ENCODE data around the gene ATP10D.

ATP10D gene

GRCh38 chr4:47597696-47598095 is 112.6 kb downstream of the ATP10D start:
- DNase-seq = no peak
- no peak for ATAC-seq (replicated peaks)
- no peaks in the 10 kb centered on the region for H3K27me3 Mint-ChIP-seq
- no peaks in the 10 kb centered on the region for H3K36me3 Mint-ChIP-seq (ENCODE audit: insufficient read depth)
- no peaks in the 10 kb centered on the region for H3K9me3 Mint-ChIP-seq
- no peak overlapping the region for H3K27ac Mint-ChIP-seq
- H3K4me3 Mint-ChIP-seq = no peak overlapping the region
- H3K4me1 Mint-ChIP-seq (ENCODE audit: low read depth in 2 of 2) = no peaks in the 10 kb centered on the region

GRCh38 chr4:47598320-47598719 is 113.2 kb downstream of the ATP10D start:
- Mint-ChIP-seq H3K27me3 (no peaks in the 10 kb centered on the region), H3K9me3 (no peaks in the 10 kb centered on the region), H3K4me1 (ENCODE audit: low read depth in 2 of 2) (no peaks in the 10 kb centered on the region), H3K27ac (no peak overlapping the region), H3K36me3 (ENCODE audit: insufficient read depth) (no peaks in the 10 kb centered on the region), H3K4me3 (no peak overlapping the region)
- no peak for ATAC-seq (replicated peaks)
- no peak for DNase-seq

- no peaks in the 10 kb centered on the region for H3K36me3 Mint-ChIP-seq (ENCODE audit: insufficient read depth)
- H3K27me3 Mint-ChIP-seq = no peaks in the 10 kb centered on the region
- no peak overlapping the region for H3K27ac Mint-ChIP-seq
- DNase-seq = no peak
- no peak overlapping the region for H3K4me3 Mint-ChIP-seq
- no peaks in the 10 kb centered on the region for H3K4me1 Mint-ChIP-seq (ENCODE audit: low read depth in 2 of 2)
- H3K9me3 Mint-ChIP-seq = no peaks in the 10 kb centered on the region
- no peak for ATAC-seq (replicated peaks)
These were observed 113.8 kb downstream of the ATP10D start for GRCh38 chr4:47598896-47599295.

GRCh38 chr4:47606482-47606881 is 121.4 kb downstream of the ATP10D start:
- DNase-seq (no peak), ATAC-seq (replicated peaks) (no peak)
- Mint-ChIP-seq H3K27me3 (peaks cover 0 to 5% of the 10 kb centered on the region in 2 donors), H3K4me1 (ENCODE audit: low read depth in 2 of 2) (no peaks in the 10 kb centered on the region), H3K36me3 (ENCODE audit: insufficient read depth) (no peaks in the 10 kb centered on the region), H3K4me3 (no peak overlapping the region), H3K27ac (no peak overlapping the region), H3K9me3 (no peaks in the 10 kb centered on the region)

- H3K4me1 Mint-ChIP-seq (ENCODE audit: low read depth in 2 of 2) = no peaks in the 10 kb centered on the region
- H3K36me3 Mint-ChIP-seq (ENCODE audit: insufficient read depth) = no peaks in the 10 kb centered on the region
- peaks cover 7 to 8% of the 10 kb centered on the region in 2 donors for H3K27me3 Mint-ChIP-seq
- H3K4me3 Mint-ChIP-seq = no peak overlapping the region
- ATAC-seq (replicated peaks) (no peak), DNase-seq (no peak)
- H3K27ac Mint-ChIP-seq = no peak overlapping the region
- no peaks in the 10 kb centered on the region for H3K9me3 Mint-ChIP-seq
These were observed 127.3 kb downstream of the ATP10D start for GRCh38 chr4:47612116-47613023.

- Mint-ChIP-seq H3K9me3 (no peaks in the 10 kb centered on the region), H3K36me3 (ENCODE audit: insufficient read depth) (no peaks in the 10 kb centered on the region), H3K27ac (no peak overlapping the region), H3K4me3 (no peak overlapping the region), H3K4me1 (ENCODE audit: low read depth in 2 of 2) (no peaks in the 10 kb centered on the region), H3K27me3 (peaks cover 7 to 8% of the 10 kb centered on the region in 2 donors)
- no peak for ATAC-seq (replicated peaks)
- DNase-seq = no peak
These were observed 130.3 kb downstream of the ATP10D start for GRCh38 chr4:47615385-47615784.

GRCh38 chr4:47617607-47618006 is 132.5 kb downstream of the ATP10D start:
- Mint-ChIP-seq H3K9me3 (no peaks in the 10 kb centered on the region), H3K4me3 (no peak overlapping the region), H3K27ac (no peak overlapping the region), H3K36me3 (ENCODE audit: insufficient read depth) (no peaks in the 10 kb centered on the region), H3K27me3 (peaks cover 4 to 5% of the 10 kb centered on the region in 2 donors), H3K4me1 (ENCODE audit: low read depth in 2 of 2) (no peaks in the 10 kb centered on the region)
- no peak for DNase-seq
- ATAC-seq (replicated peaks) = no peak

- no peaks in the 10 kb centered on the region for H3K36me3 Mint-ChIP-seq (ENCODE audit: insufficient read depth)
- no peak overlapping the region for H3K27ac Mint-ChIP-seq
- H3K9me3 Mint-ChIP-seq = no peaks in the 10 kb centered on the region
- ATAC-seq (replicated peaks) (no peak), DNase-seq (no peak)
- no peak overlapping the region for H3K4me3 Mint-ChIP-seq
- H3K27me3 Mint-ChIP-seq = no peaks in the 10 kb centered on the region
- no peaks in the 10 kb centered on the region for H3K4me1 Mint-ChIP-seq (ENCODE audit: low read depth in 2 of 2)
These were observed 134.6 kb downstream of the ATP10D start for GRCh38 chr4:47619691-47620090.

- Mint-ChIP-seq H3K9me3 (no peaks in the 10 kb centered on the region), H3K36me3 (ENCODE audit: insufficient read depth) (no peaks in the 10 kb centered on the region), H3K27ac (no peak overlapping the region)
These were observed 136.1 kb downstream of the ATP10D start for GRCh38 chr4:47621181-47621580.

GRCh38 chr4:47624031-47624441 is 139.0 kb downstream of the ATP10D start:
- H3K9me3 Mint-ChIP-seq = no peaks in the 10 kb centered on the region
- DNase-seq (no peak), ATAC-seq (replicated peaks) (no peak)
- H3K4me1 Mint-ChIP-seq (ENCODE audit: low read depth in 2 of 2) = no peaks in the 10 kb centered on the region
- no peak overlapping the region for H3K4me3 Mint-ChIP-seq
- H3K36me3 Mint-ChIP-seq (ENCODE audit: insufficient read depth) = no peaks in the 10 kb centered on the region
- H3K27me3 Mint-ChIP-seq = no peaks in the 10 kb centered on the region
- no peak overlapping the region for H3K27ac Mint-ChIP-seq

More at GRCh38 chr4:47621181-47621580, 136.1 kb downstream of the ATP10D start:
- H3K4me1 Mint-ChIP-seq (ENCODE audit: low read depth in 2 of 2) = no peaks in the 10 kb centered on the region
- DNase-seq (no peak), ATAC-seq (replicated peaks) (no peak)
- H3K27me3 Mint-ChIP-seq = no peaks in the 10 kb centered on the region
- H3K4me3 Mint-ChIP-seq = no peak overlapping the region

- Mint-ChIP-seq H3K27me3 (peaks cover 8 to 13% of the 10 kb centered on the region in 2 donors), H3K4me1 (ENCODE audit: low read depth in 2 of 2) (no peaks in the 10 kb centered on the region), H3K4me3 (no peak overlapping the region), H3K27ac (no peak overlapping the region), H3K36me3 (ENCODE audit: insufficient read depth) (no peaks in the 10 kb centered on the region), H3K9me3 (no peaks in the 10 kb centered on the region)
- no peak for DNase-seq
- ATAC-seq (replicated peaks) = no peak
These were observed 146.1 kb downstream of the ATP10D start for GRCh38 chr4:47631161-47631560.

- DNase-seq (no peak), ATAC-seq (replicated peaks) (no peak)
These were observed 154.5 kb downstream of the ATP10D start for GRCh38 chr4:47639531-47639930.

GRCh38 chr4:47640911-47641310 is 155.8 kb downstream of the ATP10D start:
- no peak for DNase-seq
- ATAC-seq (replicated peaks) = no peak
- H3K4me3 Mint-ChIP-seq = no peak overlapping the region
- H3K4me1 Mint-ChIP-seq (ENCODE audit: low read depth in 2 of 2) = no peaks in the 10 kb centered on the region
- no peak overlapping the region for H3K27ac Mint-ChIP-seq
- H3K36me3 Mint-ChIP-seq (ENCODE audit: insufficient read depth) = peaks cover 2% of the 10 kb centered on the region
- H3K27me3 Mint-ChIP-seq = peaks cover 34 to 44% of the 10 kb centered on the region in 2 donors
- peaks cover 0 to 4% of the 10 kb centered on the region in 2 donors for H3K9me3 Mint-ChIP-seq

More at GRCh38 chr4:47639531-47639930, 154.5 kb downstream of the ATP10D start:
- Mint-ChIP-seq H3K4me1 (ENCODE audit: low read depth in 2 of 2) (no peaks in the 10 kb centered on the region), H3K4me3 (no peak overlapping the region), H3K9me3 (peaks cover 0 to 4% of the 10 kb centered on the region in 2 donors), H3K36me3 (ENCODE audit: insufficient read depth) (peaks cover 2% of the 10 kb centered on the region), H3K27me3 (peaks cover 38 to 44% of the 10 kb centered on the region in 2 donors), H3K27ac (no peak overlapping the region)

- peaks cover 0 to 1% of the 10 kb centered on the region in 2 donors for H3K9me3 Mint-ChIP-seq
- DNase-seq = no peak
- ATAC-seq (replicated peaks) = no peak
- H3K27me3 Mint-ChIP-seq = peaks cover 29 to 37% of the 10 kb centered on the region in 2 donors
- H3K4me3 Mint-ChIP-seq = no peak overlapping the region
- H3K4me1 Mint-ChIP-seq (ENCODE audit: low read depth in 2 of 2) = no peaks in the 10 kb centered on the region
- H3K27ac Mint-ChIP-seq = no peak overlapping the region
- peaks cover 2% of the 10 kb centered on the region for H3K36me3 Mint-ChIP-seq (ENCODE audit: insufficient read depth)
These were observed 156.7 kb downstream of the ATP10D start for GRCh38 chr4:47641755-47642154.
